GM19351 (cell line): ENCODE measurements around the gene STYXL1.

Experiments used
- ATAC-seq: cut with Tn5 transposase; IDR thresholded peaks from one replicate; pipeline ENCODE4 v1.9.1; 2021; ENCODE audit warnings: mild to moderate bottlenecking, moderate library complexity; ENCODE audit not compliant: unreplicated experiment

STYXL1 gene

DNA sequence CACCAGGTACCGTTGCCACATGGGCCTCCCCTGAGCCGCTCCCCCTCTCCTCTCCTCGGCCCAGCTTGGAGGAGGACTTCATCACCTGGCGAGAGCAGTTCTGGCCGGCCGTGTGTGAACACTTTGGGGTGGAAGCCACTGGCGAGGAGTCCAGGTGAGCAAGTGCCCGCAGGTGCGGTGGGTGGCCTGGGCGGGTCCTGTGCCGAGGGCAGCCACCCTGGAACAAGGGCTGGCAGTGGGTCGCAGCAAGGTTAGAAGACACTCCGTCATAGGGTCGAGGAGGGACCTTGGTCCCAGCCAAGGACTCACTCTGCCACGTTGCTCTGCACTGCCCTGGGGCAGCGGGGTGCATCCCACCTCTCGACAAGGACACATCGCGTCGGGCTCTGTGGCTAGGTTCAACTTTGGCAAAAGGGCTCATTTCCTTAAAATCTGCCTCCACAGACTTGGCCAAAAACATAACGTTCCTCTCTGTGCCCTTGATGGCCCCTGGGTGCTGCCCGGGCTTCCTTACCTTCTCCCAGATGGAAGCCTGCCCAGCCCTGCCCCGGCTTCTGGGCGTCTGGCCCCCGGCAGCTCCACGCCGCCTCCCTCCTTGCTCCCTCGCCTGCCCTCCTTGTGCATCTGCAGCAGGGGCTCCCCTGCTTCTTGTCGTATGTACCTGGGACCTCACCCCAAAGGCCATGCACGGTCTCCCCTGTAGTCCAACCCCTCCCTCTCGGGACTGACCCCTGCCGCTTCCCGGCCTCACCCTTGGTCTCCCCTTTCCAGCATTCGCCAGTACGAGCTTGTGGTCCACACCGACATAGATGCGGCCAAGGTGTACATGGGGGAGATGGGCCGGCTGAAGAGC lies 66.1 kb downstream of the STYXL1 start:
- no peak for ATAC-seq

DNA sequence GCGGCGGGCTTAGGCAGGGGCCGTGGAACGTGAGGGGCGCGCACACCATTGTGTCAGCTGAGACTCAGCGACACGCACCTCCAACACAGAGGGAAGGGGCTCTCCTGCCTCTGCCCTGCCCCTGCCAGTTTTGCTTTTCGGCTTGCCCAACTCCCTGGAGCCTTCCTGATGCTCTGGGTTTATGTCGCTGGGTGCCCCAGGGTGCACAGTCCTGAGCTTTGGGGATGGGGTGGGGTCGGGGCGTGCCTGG lies 66.7 kb downstream of the STYXL1 start:
- ATAC-seq, result no peak

DNA sequence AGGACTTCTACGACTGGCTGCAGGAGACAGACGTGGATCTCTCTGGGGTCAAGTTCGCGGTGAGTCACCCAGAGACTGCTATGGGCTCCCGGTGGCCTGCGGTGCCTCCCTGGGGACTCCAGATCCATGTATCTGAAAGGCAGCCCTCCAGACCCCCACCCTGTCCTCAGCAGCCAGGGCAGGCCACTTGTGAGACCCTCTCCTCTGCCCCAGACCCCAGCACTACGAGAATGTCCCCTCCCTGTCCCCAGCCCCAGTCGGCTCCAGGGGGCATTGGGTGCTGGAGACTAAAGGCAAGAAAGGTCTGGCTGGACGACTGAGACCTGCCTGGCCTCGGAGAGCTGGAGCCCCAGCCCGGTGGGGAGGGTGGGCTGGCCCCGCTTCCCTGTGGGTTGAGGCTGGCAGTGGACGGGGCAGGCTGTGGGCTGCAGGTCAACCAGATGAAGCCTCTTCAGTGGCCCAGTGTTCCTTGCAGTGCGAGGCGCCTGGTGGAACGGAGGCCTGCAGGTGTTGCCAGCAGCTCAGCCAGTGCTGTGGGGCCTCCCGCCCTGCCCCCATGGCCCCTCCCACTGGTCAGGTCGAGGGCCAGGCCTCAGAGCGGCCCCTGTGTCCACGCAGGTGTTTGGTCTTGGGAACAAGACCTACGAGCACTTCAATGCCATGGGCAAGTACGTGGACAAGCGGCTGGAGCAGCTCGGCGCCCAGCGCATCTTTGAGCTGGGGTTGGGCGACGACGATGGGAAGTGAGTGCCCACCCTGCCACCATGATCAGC lies 67.2 kb downstream of the STYXL1 start:
- no peak for ATAC-seq

DNA sequence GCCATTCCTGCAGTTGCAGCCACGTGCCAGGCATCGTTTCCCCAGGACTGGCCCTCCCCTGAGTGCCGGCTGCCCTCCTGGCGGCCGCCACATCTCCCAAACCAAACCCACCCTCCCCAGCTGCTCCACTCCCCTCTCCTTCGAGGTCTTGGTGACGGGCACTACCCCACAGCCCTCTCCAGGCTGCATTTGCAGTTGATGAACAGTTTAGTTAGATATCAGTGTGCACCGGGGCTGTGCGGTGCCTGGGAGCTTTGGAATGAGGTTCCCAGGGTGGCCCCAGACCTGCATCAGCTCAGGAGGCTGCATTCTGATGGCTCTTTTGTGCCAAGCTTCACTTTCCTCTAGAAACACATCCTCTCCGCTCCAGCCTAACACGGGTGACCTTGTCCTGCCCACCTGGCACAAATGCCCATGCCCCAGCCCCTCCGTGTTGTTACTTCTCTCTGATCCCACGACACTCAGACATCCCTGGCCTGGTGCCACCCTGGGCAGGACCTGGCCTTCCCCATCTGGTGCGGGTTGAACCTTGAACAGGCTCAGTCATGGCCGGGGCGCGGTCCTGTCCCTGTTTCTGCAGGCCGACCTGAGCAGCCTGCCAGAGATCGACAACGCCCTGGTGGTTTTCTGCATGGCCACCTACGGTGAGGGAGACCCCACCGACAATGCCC lies 67.9 kb downstream of the STYXL1 start:
- ATAC-seq, result no peak

DNA sequence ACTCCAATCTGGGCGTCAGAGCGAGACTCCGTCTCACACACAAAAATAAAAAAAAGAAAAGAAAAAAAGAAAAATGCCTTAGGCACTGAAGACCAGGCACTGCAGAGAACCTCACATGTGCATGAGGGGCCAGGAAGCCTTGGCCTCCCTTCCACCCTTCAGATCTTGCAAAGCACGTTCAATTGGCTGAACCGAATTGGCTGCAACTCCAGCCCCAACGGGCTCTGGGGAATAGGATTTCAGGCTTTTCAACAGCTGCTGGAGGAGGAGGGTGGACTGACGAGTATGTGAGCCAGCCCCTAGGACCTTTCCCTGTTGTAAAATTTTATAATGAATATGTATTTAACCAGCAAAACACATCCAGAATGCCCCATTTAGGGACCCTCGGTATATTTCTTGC lies 70.1 kb downstream of the STYXL1 start:
- no peak for ATAC-seq

DNA sequence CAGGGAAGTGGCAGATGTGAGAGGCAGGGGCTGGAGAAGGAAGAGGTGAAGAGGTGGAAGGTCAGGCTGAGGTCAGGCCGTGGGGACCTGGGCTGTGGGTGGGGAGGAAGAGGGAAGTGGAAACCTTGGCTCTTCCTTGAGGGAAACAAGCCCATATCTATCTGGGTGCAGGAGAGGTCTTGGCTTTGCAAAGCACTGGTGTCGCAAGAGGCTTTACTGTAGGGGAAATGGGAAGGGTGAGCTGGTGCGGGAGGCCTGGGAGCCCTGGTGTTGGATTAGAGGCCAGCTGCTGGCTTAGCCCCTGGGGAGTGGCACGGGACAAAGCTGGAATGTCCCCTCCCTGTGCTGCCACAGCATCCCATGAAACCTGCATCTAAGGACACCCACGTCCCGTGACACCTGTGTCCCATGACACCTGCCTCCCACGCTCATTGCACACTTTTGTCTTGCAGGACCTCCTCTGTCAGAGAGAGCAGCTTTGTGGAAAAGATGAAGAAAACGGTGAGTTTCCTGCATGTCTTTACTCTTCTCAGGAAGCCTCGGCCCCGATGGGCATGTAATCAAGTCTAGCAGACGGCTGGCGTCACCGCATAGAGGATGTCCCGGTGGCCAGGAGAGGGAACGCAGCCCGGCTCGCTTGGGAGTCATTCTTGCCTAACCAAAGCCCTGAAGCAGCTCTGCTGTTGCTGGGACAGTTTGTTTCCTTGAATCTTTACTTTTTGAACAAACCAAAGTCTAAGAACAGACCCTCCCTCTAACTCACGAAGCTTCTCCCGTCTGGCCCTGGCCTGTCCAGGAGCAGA lies 75.6 kb downstream of the STYXL1 start:
- no peak for ATAC-seq

DNA sequence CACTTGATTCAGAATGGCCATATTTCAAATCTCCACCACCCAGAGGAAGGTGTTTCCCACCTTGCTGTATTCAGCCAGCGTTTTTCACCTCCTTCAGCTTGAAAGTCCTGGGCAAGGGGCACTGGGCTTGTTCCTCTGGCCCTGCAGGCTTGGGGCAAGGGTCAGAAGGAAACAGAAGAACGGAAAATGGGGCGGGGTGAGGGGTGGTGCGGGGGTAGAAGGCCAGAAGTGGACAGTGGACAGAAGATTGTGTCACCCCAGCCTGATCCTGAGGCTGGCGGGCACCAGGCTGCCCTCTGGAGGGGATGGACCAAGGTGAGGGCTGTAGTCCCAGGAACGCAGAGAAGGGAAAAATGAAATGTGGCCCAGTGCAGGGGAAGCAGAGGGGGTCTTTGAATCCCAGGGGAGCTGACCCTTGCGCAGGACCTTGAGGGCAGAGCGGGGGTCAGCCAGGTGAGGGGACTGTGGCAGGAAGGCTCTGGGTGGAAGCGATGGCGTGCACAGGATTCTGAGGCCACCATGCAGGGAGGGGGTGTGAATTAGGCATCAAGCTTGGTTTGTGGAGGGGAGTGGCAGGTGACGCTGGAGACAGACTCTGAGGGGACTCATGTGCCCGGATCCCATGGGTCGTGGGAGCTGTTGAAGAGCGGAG lies 76.4 kb downstream of the STYXL1 start:
- no peak for ATAC-seq

DNA sequence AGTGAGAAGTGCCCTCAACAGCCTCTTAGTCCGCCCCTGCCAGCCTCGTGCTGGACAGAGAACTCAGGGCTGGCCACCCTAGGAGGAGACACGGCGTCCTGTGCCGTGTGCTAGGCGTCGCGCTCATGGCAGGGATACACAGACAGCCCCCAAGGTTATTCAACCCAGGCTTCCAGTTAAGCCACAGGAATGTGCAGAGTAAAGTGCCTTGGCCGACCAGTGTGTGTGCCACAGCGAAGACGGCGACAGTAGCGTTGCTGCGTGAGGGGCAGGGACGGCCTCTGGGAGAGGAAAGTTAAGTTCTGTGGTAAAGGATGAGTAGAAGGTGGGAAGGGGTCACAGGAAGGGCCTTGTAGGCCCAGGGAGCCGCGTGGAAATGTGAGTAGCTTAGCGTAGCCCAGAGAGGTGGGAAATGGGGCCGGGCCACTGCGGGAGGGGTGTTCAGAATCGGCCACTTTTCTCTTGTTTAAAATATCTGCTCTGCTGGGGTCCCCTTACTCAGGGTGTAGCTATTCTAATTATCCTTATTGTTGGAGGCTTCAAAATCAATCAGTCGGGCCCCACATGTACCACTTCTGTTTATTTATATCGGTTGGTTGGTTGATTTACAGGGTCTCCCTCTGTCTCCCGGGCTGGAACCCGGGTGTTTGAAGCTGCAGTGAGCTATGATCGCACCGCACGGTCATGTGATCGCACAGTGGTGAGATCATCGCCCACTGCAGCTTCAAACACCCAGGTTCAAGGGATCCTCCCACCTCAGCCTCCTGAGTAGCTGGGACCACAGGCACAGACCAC lies 77.9 kb downstream of the STYXL1 start:
- no peak for ATAC-seq

DNA sequence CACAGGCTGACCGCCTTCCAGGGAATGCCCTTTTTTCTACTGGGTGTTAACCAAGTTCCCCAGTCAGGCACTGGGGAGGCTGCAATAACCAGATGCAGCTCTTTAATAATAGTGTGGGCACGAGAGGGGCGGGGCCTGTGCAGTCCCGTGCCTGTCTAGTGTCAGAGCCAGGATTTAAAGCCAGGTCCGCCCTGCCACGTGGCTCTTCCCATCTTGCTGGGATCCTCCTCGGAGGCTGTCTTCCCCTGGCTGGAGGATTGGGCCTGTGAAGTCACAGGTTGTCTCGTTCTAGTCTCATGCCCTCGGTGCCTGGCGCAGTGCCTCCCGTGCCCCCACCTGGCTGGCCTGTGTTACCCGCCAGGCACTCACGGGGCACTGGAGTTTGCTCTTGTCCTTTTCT lies 78.6 kb downstream of the STYXL1 start:
- no peak for ATAC-seq

DNA sequence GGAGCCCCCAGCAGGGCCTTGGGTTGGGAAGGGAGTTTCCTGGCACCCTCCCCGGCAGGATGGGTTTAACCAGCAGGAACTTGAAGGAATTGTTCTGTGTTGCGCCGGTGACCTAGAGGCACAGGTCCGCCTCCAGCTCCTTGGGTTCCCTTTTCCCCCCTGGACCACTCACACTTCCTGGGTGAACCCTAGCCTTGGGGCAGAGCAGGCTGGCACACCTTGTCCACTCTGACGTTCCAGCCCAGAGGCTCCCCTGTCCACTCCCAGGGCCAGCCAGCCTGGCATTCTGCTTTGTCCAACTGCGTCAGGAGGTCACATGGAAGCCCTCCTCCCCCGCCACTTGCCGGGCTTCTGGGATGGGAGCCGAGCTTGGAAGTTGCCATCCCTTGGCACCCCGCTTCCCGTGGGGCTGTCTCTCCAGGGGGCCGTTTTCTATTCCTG lies 79.2 kb downstream of the STYXL1 start:
- ATAC-seq, result no peak

DNA sequence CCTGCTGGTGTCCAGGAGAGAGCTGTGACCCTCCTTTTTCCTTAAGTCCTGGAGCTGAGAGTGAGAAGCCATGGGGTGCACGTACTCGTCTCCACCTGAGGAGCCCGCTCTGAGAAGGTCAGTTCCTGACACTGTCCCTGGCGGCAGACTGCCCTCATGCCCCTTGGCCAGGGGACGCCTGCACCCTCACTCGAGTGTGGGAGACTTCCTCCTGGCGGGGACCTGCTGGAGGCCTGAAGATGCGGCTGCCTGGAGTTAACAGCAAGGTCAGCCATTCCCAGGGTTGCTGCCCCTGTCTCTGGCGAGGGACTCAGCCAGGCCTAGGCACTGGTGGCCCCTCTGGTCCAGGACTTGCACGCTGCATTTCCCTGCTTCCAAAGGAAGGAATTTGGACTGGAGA lies 79.8 kb downstream of the STYXL1 start:
- ATAC-seq, result no peak

DNA sequence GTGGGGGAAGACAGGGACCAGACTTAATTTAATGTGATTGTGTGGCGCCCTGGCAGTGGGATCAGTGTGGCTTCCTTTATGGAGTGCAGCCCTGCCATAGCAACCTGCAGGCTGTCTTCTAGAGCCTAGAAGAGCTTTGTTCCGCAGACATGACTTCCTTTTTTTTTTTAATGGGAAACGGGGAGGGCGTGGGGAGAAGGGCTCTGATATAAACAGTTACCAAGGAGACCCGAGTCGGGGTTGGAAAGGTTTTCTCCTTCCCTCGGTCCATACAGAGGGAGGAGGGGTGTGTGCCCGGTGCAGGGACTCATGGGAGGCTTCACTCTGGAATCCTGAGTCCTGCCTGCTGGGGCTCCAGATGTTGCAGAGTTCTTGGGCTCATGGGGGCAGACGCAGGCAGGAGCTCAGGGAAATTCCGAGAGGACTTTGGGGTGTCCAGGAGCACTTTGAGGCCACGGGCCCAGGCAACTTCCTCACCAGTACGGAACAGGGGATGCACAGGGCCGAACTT lies 80.3 kb downstream of the STYXL1 start:
- no peak for ATAC-seq

DNA sequence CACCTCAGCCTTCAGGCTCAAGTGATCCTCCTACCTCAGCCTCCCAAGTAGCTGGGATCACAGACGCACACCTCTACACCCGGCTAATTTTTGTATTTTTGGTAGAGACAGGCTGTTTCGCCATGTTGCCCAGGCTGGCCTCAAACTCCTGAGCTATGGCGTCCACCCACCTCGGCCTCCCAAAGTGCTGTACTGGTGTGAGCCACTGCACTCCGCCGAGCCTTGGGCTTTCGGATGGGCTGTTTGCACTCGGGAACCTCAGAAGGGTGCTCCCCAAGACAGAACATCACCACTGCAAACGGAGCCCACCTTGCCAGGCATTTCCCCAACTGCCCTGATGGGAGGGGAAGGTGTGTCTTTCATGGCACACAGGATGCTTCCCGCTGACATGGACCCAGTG lies 80.7 kb downstream of the STYXL1 start:
- ATAC-seq, result no peak

DNA sequence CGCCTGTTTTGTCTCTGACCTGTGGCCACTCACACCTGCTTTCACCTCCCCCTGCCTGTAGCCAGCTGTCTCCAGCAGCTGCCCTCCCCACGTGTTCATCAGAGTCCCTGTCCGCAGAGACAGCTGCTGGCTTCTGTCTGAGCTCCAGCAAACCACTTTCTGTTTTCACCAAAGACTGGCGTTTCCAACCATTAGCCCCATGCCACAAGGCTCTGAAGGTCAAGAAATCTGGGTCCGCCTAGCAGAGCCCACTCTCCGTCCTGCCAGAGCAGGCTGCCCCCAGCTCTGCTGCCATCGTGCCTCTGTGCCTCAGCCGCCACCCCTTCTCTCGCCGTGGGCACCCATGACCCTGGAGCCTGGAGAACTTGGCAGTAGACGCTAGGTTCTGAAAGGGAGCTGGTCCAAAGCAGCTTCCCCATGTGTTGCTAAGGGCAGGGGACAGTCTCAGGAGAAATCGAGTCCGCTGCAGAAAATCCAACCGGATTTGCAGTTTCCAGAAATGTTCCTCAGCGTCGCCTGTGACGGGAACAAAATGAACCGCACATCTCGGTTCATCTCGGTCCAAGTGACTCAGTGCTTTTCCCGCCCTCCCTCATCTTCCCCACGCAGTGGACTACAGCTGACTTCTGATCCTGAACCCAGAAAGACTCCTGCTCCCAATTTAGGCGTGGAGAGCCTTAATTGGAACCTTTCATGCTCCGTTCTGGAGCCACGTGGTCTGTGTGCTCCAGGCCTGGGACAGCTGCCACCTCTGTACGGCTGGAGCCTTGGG lies 81.4 kb downstream of the STYXL1 start:
- ATAC-seq, result no peak

DNA sequence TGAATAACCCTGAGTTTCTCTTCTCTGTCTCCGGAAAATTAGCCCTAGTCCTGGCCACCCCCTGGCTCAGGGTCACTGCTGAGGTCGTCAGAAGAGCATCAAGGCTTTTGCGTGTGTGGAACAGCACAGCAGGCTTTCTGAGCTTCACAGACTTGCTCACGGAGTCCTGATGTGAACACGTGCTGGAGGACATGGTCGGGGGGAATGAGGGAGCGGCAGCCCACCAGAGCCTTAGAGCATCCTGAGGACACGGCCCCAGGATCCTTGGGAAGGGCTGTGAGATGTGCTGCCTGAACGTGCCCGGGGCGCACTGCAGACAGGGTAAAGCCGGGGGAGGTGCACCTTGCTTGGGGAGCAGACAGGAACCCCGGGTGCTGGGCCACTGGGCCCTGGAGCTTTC lies 82.2 kb downstream of the STYXL1 start:
- ATAC-seq, result no peak

DNA sequence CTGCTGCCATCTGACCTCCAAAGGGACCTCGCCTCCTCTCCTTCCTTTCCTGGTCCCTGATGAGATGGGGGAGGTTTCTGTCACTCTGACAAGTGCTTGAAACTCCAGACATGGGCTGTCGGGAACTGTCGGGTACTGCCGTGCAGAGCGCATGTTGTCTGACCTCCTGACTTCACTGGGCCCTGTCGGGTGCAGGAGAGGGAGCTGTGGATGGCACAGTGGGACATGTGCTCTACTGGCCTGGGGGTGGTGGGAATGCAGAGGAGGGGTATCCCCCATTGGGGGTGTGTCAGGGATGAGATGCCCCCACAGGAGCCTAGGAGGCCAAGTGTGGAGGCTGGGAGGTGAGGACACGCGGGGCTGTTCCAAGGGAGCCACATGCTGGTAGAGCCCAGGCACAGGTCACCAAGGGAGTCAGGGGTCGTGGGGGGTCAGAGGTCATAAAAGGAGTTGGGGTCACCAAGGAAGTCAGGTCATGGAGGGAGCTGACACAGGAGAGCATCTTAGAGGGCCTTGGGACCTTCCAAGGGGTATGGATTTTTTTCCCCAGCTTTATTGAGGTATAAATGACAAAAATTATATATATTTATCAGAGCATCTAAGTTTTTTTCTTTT lies 84.3 kb downstream of the STYXL1 start:
- no peak for ATAC-seq

DNA sequence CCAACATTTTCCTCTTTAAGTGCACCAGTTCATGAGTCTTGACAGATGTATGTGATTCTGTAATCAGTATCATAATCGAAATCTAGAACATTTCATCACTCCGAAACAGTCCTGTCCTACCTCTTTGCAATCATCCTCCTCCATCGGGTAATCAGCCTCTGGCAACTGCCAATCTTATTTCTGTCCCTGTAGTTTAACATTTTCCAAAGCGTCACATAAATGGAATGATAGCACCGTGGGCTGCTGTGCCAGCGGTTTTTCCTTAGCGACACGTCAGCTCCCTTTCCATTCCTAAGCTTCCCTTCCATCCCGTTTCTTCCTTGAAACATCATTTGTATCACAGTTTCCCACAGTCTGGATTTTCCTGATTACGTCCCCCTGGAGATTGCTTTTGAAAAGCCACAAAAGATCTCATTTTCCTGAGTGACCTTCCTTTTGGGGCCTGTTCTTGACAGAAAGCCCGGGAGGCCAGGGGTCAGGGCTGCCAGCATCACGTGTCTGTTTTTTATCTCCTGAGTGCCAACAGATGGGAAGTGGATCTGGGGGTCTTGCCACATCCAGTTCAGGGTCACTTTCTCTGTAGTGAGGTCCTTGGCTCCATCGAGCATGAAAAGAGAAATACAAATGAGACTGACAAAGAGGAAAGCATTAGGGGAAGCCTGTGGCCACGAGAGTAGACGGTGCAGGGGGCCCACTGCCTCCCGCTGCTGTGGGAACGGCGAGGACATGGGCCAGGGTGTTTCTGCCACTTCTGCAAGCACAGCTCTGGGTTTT lies 85.0 kb downstream of the STYXL1 start:
- no peak for ATAC-seq

DNA sequence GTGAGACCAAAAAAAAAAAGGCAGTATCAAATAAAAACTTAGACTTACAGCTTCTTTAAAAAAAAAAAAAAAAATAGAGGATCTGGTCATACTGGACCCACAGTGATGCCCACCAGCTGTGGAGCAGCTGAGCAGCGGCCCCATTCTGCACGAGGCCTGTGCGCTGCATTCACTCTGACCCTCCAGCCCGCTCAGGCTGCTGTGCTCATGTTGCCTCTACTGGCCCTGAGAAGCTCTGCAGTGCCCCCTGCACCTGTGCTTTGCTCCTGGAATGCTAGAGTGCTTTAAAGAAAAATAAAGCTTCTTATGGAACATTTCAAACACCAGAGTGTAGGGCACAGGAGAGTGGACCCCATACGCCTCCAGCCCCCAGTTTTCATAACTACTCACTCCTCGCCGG lies 86.6 kb downstream of the STYXL1 start:
- ATAC-seq, result no peak
